ENCODE results near the gene DNLZ. TPM values are rescaled to one million over a fixed set of nuclear protein-coding genes. Genes with fewer than 3 reads are reported as not detected.
"Not testable (repeated sequence)": the region's sequence is repeated elsewhere in the genome, so short reads cannot be mapped to it uniquely, and the experiment has no call there.

The DNLZ gene
- polyA plus RNA-seq, 2 of the 4 experiments (the other 2 are of a cell fraction): 8.0 to 19.9 TPM

DNA sequence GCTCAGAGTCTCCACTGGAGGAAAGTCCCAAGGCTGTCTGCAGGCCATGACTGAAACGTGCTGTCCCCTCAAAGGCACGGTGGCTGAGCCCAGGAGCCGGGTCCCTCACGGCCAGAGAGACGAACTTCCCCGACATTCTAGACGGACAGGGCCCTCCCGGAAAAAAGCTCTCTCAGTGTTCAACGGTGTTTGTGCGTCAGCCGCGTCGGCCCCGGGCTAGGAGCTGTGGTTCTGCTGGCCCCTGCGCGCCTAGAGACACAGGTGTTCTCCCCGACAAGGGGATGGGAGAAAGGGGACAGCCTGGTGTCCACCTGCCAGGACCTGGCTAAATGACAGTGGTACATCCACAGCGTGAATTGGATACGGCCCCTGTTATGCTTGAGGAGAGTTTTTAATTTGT lies 42.0 kb downstream of the DNLZ start:
- 88% methylated on average over 19 of the region's 19 CpGs for WGBS (ENCODE audit: missing lambda C conversion rate)
- H3K4me1 ChIP-seq: peaks cover 2% of the 10 kb centered on the region; the same call in 1 of the 3 replicates
- TF ChIP-seq CHD2 (IDR thresholded peaks at IDR 0.05; ENCODE audit: low read length, partially characterized antibody) (no peak), CHD4 (IDR thresholded peaks at IDR 0.05; ENCODE audit: borderline replicate concordance) (no peak), HDAC2 (IDR thresholded peaks at IDR 0.05) (no peak), BCL3 (IDR thresholded peaks at IDR 0.05) (no peak), POLR2A (IDR thresholded peaks at IDR 0.05; ENCODE audit: low read length) (no peak), CTCF (IDR thresholded peaks at IDR 0.05) (no peak), NR3C1 (IDR thresholded peaks at IDR 0.05) (no peak), CEBPB (IDR thresholded peaks at IDR 0.05) (no peak), CBX2 (IDR thresholded peaks at IDR 0.05; ENCODE audit: borderline replicate concordance, low read depth) (no peak), KDM5A (IDR thresholded peaks at IDR 0.05) (no peak), HOXB13 (CRISPR knock-in tag; IDR thresholded peaks at IDR 0.05; ENCODE audit: low read depth) (no peak), ZFP36 (IDR thresholded peaks at IDR 0.05; ENCODE audit: borderline replicate concordance, partially characterized antibody) (no peak), RNF2 (IDR thresholded peaks at IDR 0.05; ENCODE audit: borderline replicate concordance, low read depth) (no peak), EHF (CRISPR knock-in tag; IDR thresholded peaks at IDR 0.05) (no peak), EP300 (IDR thresholded peaks at IDR 0.05) (no peak), RCOR1 (IDR thresholded peaks at IDR 0.05; ENCODE audit: low read depth, low read length) (no peak)
- TF ChIP-seq, protein P1, sequence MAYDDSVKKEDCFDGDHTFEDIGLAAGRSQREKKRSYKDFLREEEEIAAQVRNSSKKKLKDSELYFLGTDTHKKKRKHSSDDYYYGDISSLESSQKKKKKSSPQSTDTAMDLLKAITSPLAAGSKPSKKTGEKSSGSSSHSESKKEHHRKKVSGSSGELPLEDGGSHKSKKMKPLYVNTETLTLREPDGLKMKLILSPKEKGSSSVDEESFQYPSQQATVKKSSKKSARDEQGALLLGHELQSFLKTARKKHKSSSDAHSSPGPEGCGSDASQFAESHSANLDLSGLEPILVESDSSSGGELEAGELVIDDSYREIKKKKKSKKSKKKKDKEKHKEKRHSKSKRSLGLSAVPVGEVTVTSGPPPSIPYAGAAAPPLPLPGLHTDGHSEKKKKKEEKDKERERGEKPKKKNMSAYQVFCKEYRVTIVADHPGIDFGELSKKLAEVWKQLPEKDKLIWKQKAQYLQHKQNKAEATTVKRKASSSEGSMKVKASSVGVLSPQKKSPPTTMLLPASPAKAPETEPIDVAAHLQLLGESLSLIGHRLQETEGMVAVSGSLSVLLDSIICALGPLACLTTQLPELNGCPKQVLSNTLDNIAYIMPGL (CRISPR knock-in tag; IDR thresholded peaks at IDR 0.05; ENCODE audit: borderline replicate concordance): no peak
- TF ChIP-seq, protein P2, sequence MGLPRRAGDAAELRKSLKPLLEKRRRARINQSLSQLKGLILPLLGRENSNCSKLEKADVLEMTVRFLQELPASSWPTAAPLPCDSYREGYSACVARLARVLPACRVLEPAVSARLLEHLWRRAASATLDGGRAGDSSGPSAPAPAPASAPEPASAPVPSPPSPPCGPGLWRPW (IDR thresholded peaks at IDR 0.05): no peak
- TF ChIP-seq, protein P3, sequence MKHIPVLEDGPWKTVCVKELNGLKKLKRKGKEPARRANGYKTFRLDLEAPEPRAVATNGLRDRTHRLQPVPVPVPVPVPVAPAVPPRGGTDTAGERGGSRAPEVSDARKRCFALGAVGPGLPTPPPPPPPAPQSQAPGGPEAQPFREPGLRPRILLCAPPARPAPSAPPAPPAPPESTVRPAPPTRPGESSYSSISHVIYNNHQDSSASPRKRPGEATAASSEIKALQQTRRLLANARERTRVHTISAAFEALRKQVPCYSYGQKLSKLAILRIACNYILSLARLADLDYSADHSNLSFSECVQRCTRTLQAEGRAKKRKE (CRISPR knock-in tag; IDR thresholded peaks at IDR 0.05; ENCODE audit: low read depth): no peak
- TF ChIP-seq, protein P4, sequence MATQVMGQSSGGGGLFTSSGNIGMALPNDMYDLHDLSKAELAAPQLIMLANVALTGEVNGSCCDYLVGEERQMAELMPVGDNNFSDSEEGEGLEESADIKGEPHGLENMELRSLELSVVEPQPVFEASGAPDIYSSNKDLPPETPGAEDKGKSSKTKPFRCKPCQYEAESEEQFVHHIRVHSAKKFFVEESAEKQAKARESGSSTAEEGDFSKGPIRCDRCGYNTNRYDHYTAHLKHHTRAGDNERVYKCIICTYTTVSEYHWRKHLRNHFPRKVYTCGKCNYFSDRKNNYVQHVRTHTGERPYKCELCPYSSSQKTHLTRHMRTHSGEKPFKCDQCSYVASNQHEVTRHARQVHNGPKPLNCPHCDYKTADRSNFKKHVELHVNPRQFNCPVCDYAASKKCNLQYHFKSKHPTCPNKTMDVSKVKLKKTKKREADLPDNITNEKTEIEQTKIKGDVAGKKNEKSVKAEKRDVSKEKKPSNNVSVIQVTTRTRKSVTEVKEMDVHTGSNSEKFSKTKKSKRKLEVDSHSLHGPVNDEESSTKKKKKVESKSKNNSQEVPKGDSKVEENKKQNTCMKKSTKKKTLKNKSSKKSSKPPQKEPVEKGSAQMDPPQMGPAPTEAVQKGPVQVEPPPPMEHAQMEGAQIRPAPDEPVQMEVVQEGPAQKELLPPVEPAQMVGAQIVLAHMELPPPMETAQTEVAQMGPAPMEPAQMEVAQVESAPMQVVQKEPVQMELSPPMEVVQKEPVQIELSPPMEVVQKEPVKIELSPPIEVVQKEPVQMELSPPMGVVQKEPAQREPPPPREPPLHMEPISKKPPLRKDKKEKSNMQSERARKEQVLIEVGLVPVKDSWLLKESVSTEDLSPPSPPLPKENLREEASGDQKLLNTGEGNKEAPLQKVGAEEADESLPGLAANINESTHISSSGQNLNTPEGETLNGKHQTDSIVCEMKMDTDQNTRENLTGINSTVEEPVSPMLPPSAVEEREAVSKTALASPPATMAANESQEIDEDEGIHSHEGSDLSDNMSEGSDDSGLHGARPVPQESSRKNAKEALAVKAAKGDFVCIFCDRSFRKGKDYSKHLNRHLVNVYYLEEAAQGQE (IDR thresholded peaks at IDR 0.05): no peak
- ATAC-seq (no peak), DNase-seq (ENCODE audit: low read depth in 1 of 2, low spot score in 1 of 2) (no peak), FAIRE-seq (no peak)
- no peak overlapping the region for H3K27ac ChIP-seq
- ChIA-PET CTCF (interaction anchor here (6.3 kb wide), 1 partner anchor 9 kb away, joined by 31 read pairs; no protein-coding TSS in a partner anchor), POLR2A (interaction anchor here (1.3 kb wide), 1 partner anchor 41 kb away, joined by 3 read pairs; no protein-coding TSS in a partner anchor)
- H3K4me3 ChIP-seq: no peak overlapping the region
- H3K9me3 ChIP-seq: no peaks in the 10 kb centered on the region
- H3K4me2 ChIP-seq: no peak overlapping the region

- CTCF ChIA-PET: interaction anchor here (0.6 to 6.3 kb wide), 3 partner anchors 9 to 42 kb away, joined by 3 to 31 read pairs (median 4); no protein-coding TSS in a partner anchor
- ATAC-seq; FAIRE-seq; H3K9me3 ChIP-seq; H3K4me1 ChIP-seq; H3K4me3 ChIP-seq; POLR2A ChIA-PET; H3K4me2 ChIP-seq; DNase-seq (ENCODE audit: low read depth in 1 of 2, low spot score in 1 of 2); H3K27ac ChIP-seq: not testable (repeated sequence)
Measured at GRCh38 chr9:136320972-136321371, 42.6 kb downstream of the DNLZ start.

GRCh38 chr9:136319955-136320354 lies 43.6 kb downstream of the DNLZ start:
- H3K27ac ChIP-seq; DNase-seq (ENCODE audit: low read depth in 1 of 2, low spot score in 1 of 2); FAIRE-seq; H3K4me2 ChIP-seq; POLR2A ChIA-PET; ATAC-seq; H3K4me1 ChIP-seq; H3K9me3 ChIP-seq; H3K4me3 ChIP-seq: not testable (repeated sequence)
- CTCF ChIA-PET: interaction anchor here (0.6 to 1.1 kb wide), 4 partner anchors 23 to 81 kb away, joined by 3 to 4 read pairs (median 3); no protein-coding TSS in a partner anchor
- WGBS (ENCODE audit: missing lambda C conversion rate): 62% methylated on average over 3 of the region's 3 CpGs

DNA sequence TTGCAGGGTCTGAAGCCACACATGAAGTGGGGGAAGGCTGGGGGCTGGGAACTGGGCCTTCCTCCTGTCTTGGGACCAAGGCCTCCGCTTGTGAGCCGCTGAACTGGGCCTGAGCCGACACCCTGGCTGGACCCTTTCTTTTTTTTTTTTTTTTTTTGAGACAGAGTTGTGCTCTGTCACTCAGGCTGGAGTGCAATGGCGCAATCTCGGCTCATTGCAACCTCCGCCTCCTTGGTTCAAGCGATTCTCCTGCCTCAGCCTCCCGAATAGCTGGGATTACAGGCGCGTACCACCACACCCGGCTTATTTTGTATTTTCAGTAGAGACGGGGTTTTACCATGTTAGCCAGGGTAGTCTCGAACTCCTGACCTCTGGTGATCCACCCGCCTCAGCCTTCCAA lies 44.3 kb downstream of the DNLZ start:
- not testable (repeated sequence) for DNase-seq (ENCODE audit: low read depth in 1 of 2, low spot score in 1 of 2); H3K4me2 ChIP-seq; H3K4me3 ChIP-seq; ATAC-seq; H3K27ac ChIP-seq; FAIRE-seq; H3K4me1 ChIP-seq
- ChIA-PET POLR2A (interaction anchor here (1.1 kb wide), 1 partner anchor 44 kb away, joined by 3 read pairs; no protein-coding TSS in a partner anchor), CTCF (interaction anchor here (0.6 to 1.0 kb wide), 3 partner anchors 23 to 885 kb away, joined by 3 read pairs; no protein-coding TSS in a partner anchor)
- H3K9me3 ChIP-seq: peaks cover 15% of the 10 kb centered on the region
- WGBS (ENCODE audit: missing lambda C conversion rate): 95% methylated on average over 14 of the region's 14 CpGs

Measured in A549 (cell line).